CD4-positive, alpha-beta T cell treated with Interferon alpha-2 for 1 hour (primary cell): ENCODE results near the gene MOV10.

Source experiments
- DNase-seq, 2 donors: peaks; one replicate each; pipeline ENCODE4 v3.0.0-alpha.2; 2020 to 2022

Gene MOV10

GRCh38 chr1:112700290-112701226 lies 26.1 kb downstream of the MOV10 start:
- DNase-seq, result peak; percentile 74 to 81

GRCh38 chr1:112701227-112702066 lies 27.0 kb downstream of the MOV10 start:
- no peak for DNase-seq

- no peak for DNase-seq
These were observed 27.6 kb downstream of the MOV10 start for GRCh38 chr1:112702067-112702395.

DNA sequence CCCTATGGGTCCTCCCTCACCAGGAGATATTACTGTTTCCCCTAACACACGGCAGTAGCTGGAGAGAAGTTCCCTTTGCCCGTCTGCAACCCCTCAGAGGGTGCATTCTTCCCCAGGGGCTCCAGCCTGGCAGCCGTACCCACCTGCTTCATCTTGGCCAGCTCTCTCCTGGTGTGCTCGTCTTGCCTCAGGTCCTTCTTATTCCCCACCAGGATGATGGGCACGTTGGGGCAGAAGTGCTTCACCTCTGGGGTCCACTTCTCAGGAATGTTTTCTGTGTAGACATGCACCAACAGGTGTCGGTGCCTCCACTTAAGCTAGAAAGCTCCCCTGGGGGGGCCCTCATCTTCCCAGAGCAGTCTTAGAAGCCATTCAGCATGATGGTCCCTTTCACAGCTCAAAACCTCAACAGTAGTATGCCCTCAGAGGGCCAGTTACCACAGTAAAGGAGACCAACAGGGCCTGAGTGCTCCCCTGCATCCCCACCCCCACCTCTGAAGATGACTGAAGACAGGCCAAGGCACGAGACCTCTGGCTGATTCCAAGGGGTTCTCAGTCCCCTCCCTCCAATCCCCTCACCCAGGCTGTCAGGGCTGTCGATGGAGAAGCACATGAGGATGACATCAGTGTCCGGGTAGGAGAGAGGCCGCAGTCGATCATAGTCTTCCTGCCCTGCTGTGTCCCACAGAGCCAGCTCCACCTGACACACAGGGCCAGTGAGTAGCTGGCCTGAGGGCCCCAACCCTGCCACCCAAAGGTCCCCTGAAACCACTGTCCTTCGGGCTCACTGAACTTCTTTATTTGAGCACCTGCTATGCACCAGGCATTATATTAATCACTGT lies 28.2 kb downstream of the MOV10 start:
- no peak for DNase-seq

- DNase-seq, result no peak
These were observed 29.2 kb downstream of the MOV10 start for GRCh38 chr1:112703706-112704105.

- no peak for DNase-seq
These were observed 30.0 kb downstream of the MOV10 start for GRCh38 chr1:112704391-112704933.

DNA sequence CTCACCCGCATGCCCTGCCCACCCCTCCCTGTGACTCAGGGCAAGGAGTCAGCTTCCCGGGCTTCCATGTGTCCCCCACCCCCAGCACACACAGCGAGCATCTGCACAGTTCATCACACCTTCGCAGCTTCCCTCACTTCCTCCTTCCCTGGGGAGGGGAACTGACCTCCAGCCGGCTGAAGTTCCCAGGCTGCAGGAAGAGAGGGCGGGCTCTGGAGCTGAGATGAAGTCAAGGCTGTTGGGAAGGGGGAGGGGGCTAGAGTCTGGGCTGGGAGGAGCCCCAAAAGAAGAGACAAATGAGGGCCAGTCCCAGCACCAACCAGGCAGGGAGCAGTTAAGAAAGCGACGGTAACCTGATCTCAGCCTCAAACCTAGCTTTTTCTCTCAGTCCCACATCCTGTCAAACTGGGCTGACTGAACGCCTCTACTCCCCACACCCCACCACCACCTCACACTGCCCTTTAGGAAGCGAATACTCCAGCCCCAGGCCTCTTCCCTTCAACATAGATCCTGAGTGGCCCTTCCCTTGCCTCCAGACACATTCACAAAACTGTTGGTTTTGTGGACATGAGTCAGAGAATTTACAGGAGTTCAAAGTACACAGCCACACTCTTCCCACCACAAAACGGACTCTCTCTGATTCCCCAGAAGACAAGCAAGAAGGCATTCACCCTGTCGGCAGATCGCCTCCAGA lies 30.6 kb downstream of the MOV10 start:
- peak; percentile 53 to 67 for DNase-seq

DNA sequence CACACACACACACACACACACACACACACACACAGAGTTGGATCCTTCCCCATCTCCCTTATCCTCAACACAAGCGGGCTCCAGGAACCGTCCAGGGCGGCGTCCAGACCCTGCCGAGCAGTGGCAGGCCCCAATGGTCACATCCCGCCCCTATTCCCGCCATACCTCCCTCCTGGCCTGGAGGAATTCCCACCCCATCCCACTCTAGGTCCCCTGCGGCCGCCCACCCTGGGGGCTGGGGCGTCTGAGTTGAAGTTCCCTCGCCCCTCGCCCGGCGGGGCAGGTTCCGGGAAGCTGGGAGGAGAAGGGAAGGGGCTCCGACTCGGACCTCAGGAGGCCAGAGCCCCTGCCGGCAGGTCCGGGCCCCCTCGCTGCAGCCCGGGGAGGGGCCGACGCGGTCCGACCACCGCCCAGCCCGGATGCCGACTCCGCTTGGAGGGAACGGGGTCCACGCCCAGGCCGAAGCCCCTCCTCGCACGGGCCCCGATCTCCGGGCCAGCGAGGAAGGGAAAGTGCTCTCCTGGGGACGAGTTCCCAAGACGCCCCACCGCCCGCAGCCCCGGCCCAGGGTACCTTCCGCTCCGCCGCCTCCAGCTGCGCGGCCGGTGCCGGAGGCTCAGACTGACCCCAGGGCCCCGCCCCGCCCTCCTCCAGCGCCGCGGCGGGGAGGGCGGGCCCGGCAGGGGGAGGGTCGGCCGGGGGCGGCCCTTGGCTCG lies 32.2 kb downstream of the MOV10 start, which contains the start of gene RHOC:
TSS of gene RHOC (minus strand) at position 623 of the 716 bp plus-strand sequence. CDS start 3,328 bp downstream, outside the sequence.
- DNase-seq, result peak; percentile 33 to 50

- peak; percentile 70 to 72 for DNase-seq
These were observed 33.0 kb downstream of the MOV10 start for GRCh38 chr1:112707221-112708001.

GRCh38 chr1:112708002-112708448 lies 33.6 kb downstream of the MOV10 start:
- no peak for DNase-seq

DNA sequence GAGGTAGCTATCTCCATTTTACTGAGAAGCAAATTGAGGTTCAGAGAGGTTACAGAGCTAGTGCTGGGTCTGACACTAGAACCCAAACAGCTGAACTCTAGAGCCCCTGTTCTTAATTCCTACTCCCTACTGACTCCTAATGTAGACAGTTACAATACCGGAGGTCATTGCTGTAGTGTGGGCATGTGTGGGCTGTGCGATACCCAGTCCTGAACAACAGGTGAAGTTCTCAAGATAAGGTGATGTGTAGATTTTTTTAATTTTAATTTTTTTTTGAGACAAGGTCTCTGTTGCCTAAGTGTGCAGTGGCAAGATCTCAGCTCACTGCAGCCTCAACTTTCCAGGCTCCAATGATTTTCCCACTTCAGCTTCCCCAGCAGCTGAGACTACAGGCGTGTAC lies 34.0 kb downstream of the MOV10 start:
- DNase-seq, result no peak

DNA sequence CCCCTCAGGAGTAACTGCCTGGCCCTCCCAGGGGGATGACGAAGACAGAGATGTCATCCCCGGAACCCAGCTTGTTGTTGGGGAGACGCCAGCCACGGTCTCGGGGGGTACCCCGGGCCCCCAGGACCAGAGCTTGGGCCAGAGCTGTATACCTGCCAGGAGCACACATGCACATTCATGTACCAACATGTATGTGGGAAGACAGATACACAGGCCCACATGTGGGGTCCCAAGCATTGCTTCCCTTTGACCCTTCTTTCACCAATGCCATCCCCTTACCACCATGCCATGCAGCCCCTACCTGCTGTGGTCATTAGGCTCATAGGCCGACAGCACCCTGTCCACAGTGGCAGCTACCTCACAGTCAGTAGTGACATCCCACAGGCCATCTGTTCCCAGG lies 35.7 kb downstream of the MOV10 start:
- DNase-seq, result no peak

DNA sequence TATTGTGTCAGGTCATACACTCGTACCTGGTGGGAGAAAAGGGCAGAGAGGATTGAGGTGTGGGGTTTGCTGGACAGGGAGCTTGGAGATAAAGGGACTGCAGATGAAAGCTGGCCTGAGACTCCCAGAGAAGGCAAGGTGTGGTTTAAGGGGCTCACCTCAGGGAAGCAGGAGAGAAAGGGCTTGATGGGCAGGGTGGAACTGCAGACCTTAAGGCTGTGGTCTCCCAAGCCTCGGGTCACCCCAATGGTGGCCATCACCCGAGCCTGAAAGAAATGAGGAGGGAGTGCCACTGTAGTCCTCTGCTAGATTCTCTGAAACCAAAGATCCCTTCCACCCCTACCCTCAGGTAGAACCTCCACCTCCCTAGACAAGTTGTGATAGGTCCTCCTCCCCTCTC lies 36.1 kb downstream of the MOV10 start:
- no peak for DNase-seq

GRCh38 chr1:112711041-112711440 lies 36.6 kb downstream of the MOV10 start:
- no peak for DNase-seq

DNA sequence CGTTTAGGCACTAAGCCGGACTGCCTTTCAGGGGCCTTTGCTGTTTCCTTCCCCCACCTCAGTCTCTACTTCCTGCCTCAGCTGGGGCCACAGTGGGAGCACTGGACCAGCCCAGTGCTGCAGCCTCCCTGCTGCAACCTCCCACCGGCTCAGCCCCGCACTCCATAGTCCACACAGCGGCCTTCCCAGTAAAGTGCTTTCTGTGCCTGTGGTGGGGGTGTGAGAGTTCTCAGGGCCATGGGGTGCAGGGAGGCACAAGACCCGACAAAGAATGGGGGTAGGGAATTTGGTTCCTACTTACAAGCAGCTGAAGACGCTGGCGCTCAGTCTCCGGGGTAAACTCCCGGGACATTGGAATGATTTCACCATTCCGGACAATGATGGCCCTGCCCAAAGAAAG lies 37.2 kb downstream of the MOV10 start:
- DNase-seq, result no peak

DNA sequence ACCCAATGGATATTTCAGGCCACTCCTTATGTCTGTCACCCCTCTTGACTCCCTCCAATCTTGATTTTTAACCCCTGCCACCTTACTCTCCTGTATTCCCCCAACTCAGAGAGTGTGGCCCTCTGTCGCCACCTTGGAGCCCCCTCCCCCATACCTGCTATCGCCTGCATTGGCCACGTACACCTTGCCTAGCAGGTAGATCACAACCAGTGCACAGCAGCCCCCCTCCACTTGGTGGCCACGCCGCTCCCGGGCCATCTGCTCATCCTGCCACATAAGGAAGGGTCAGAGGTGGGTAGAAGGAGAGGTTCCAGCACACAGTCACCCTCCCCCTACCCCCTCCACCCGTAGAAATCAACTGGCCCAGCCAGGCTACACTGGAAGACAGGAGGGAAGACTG lies 37.7 kb downstream of the MOV10 start:
- DNase-seq, result no peak

DNA sequence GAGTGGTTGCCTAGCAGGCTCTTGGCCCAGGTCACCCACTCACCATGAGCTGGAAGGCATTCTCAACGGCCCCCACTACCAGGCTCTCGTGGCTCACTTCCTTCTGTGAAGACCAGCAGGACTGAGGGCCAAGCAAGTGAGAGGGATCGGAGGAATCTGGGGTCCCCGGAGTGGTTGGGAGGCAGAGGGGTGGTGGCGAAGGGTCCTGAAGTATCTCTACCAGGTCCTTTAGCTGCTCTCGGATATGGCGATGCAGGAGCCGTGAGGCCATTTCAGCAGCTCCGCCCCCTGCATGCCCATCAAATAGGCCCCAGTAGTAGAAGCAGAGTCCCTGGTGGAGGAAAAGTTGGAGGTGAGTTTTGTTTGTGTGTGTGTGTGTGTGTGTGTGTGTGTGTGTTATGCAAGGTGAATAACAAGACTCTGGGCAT lies 38.3 kb downstream of the MOV10 start:
- DNase-seq, result no peak

- peak in 1 of 2 donors; percentile 45 for DNase-seq
These were observed 39.2 kb downstream of the MOV10 start for GRCh38 chr1:112713466-112714312.
